ENCODE data around the gene GPER1.

- TF ChIP-seq CTCF (IDR thresholded peaks at IDR 0.05 in 2 of 3, conservative IDR thresholded peaks at IDR 0.05 in 1 of 3; ENCODE audit: borderline replicate concordance in 1 of 3, insufficient read depth in 1 of 3, low read depth in 2 of 3, low read length in 2 of 3): no peak
- no peak for TF ChIP-seq JUND (IDR thresholded peaks at IDR 0.05)
- TF ChIP-seq EGR1 (IDR thresholded peaks at IDR 0.05; ENCODE audit: low read depth): no peak
- TF ChIP-seq SIN3A (IDR thresholded peaks at IDR 0.05; ENCODE audit: low read depth): no peak
- no peak for TF ChIP-seq EZH2 (IDR thresholded peaks at IDR 0.05)
Measured at GRCh38 chr7:1104516-1105179, 16.7 kb downstream of the GPER1 start.
